GM19043 (cell line): Measurements from ENCODE around the gene PCDHA10.

Experiments
- ATAC-seq: cut with Tn5 transposase; IDR thresholded peaks from one replicate; pipeline ENCODE4 v1.9.1; 2021; ENCODE audit warnings: low read depth; ENCODE audit not compliant: unreplicated experiment

The PCDHA10 gene

DNA sequence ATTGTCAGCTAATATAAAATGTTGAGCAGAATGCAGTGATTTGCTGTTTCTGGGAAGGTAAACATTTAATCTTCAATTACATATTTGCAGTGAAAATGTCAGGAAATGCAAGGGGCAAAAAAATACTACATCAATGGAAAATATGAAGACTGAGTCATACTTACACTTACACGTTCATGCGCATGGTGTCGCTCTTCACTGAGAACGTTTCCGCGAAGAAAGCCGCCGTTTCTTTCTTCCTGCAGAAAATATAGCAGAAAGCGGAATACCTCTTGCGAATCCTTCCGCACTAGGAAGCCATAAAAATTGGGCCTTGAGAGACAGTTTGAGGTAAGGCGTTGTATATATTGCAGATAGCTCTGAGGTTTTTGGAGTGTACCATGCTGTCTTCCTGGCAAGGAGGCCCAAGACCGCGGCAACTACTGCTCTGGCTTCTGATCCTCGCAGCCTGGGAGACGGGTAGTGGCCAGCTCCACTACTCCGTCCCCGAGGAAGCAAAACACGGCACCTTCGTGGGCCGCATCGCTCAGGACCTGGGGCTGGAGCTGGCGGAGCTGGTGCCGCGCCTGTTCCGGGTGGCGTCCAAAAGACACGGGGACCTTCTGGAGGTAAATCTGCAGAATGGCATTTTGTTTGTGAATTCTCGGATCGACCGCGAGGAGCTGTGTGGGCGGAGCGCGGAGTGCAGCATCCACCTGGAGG is 26.3 kb downstream of the PCDHA10 start, which contains the start of gene PCDHA13:
PCDHA13 (plus strand) TSS at position 236 of the 702 bp plus-strand sequence; CDS start at position 381, 145 bp downstream.
- ATAC-seq: no peak

DNA sequence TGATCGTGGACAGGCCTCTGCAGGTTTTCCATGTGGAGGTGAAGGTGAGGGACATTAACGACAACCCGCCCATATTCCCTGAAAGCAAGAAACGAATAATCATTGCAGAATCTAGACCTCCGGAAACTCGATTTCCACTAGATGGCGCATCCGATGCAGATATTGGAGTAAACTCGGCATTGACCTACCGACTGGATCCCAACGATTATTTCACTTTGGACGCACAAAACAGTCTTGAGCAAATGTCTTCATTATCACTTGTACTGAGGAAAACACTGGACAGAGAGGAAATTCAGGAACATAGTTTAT is 26.8 kb downstream of the PCDHA10 start:
- ATAC-seq: no peak

DNA sequence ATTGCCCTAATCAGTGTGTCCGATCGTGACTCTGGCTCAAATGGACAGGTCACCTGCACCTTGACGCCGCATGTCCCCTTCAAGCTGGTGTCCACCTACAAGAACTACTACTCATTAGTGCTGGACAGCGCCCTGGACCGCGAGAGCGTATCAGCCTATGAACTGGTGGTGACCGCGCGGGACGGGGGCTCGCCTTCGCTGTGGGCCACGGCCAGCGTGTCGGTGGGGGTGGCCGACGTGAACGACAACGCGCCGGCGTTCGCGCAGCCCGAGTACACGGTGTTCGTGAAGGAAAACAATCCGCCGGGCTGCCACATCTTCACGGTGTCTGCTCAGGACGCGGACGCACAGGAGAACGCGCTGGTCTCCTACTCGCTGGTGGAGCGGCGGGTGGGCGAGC is 27.7 kb downstream of the PCDHA10 start:
- no peak for ATAC-seq

DNA sequence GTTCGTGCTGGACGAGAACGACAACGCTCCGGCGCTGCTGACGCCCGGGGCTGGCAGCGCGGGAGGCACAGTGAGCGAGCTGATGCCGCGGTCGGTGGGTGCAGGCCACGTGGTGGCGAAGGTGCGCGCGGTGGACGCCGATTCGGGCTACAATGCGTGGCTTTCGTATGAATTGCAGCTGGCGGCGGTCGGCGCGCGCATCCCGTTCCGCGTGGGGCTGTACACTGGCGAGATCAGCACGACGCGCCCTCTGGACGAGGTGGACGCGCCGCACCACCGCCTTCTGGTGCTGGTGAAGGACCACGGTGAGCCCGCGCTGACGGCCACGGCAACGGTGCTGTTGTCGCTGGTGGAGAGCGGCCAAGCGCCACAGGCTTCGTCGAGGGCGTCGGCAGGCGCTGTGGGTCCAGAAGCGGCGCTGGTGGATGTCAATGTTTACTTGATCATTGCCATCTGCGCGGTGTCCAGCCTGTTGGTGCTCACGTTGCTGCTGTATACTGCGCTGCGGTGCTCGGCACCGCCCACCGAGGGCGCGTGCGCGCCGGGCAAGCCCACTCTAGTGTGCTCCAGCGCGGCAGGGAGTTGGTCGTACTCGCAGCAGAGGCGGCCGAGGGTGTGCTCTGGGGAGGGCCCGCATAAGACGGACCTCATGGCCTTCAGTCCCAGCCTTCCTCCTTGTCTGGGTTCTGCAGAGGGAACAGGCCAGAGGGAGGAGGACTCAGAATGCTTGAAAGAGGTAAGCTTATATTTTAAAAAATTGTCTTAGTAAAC is 28.4 kb downstream of the PCDHA10 start:
- no peak for ATAC-seq

DNA sequence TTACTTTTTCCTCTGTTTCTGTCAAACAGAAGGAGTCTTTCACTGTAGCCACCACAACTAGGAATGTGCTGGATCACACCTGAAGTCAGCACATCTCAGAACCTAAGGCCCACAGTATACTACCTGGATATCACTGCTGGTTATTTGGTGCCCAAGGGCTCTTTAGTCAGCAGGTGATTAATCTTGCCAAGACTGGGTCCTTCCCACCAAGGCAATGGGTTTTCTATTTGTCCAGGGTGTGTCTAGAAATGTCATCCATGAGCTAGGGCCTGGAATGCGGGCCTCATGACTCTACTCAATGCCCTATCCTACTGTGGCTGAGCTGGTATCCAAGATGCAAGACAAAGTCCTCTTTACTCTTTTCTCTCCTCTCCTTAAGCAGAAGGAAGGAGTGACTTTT is 60.6 kb downstream of the PCDHA10 start:
- ATAC-seq: no peak
